Measurements from ENCODE around the gene PDLIM1.

GRCh38 chr10:95250856-95251255 is 39.9 kb downstream of the PDLIM1 start:
- TF ChIP-seq, protein P1, sequence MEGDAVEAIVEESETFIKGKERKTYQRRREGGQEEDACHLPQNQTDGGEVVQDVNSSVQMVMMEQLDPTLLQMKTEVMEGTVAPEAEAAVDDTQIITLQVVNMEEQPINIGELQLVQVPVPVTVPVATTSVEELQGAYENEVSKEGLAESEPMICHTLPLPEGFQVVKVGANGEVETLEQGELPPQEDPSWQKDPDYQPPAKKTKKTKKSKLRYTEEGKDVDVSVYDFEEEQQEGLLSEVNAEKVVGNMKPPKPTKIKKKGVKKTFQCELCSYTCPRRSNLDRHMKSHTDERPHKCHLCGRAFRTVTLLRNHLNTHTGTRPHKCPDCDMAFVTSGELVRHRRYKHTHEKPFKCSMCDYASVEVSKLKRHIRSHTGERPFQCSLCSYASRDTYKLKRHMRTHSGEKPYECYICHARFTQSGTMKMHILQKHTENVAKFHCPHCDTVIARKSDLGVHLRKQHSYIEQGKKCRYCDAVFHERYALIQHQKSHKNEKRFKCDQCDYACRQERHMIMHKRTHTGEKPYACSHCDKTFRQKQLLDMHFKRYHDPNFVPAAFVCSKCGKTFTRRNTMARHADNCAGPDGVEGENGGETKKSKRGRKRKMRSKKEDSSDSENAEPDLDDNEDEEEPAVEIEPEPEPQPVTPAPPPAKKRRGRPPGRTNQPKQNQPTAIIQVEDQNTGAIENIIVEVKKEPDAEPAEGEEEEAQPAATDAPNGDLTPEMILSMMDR (IDR thresholded peaks at IDR 0.05; ENCODE audit: insufficient read depth, low read length, poor library complexity, severe bottlenecking), result no peak
- no peak for TF ChIP-seq EZH2phosphoT487 (conservative IDR thresholded peaks at IDR 0.05; ENCODE audit: low read length)
